ENCODE results near the gene KIAA0930.

The KIAA0930 gene

DNA sequence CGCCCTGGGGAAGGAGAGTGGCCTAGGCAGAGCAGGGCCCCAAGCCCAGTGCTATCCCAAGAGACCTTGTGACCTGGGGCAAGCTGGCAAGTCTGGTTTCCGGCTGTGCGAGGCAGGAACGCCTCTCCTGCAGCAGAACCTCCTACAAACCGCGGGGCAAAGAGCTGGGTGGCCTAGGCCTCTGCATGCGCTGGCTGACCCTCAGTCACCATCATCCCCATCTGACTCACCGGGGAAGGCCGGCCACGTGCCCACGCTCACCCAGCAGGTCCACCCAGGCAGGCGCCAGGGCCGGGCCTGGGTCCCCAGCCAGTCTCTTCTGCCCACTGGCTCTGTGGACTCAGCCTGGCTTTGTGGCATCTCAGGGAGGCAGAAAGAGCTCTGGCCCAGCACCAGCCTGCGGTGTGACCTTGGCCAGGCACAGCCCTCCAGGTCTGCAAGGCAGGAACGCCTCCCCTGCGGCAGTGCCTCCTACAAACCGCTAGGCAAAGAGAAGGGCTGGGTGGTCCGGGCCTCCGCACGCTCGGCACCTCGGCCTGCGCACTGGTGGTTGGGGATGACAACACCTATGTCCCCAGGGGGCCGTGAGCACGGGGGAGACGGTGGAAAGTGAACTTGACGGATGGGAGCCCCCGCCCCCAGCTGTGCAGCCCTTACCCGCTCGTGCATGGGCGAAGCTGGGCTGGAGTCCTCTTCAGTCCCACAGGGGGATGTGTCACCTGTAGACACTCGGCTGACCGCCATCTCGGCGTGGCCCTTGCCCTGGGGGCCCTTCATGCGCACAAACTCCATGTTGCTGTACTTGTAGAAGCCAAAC lies 38.2 kb downstream of the KIAA0930 start:
- Histone ChIP-seq H3K36me3 (ENCODE audit: control insufficient read depth in 1 of 2, insufficient read depth in 2 of 2, low read length in 2 of 2) (peaks cover 19 to 72% of the 10 kb centered on the region in 2 donors), H3K9me3 (ENCODE audit: control insufficient read depth in 1 of 2, low read length in 2 of 2) (no peaks in the 10 kb centered on the region), H3K27me3 (ENCODE audit: control insufficient read depth in 1 of 2, insufficient read depth in 2 of 2, low read length in 2 of 2) (no peaks in the 10 kb centered on the region), H3K9ac (ENCODE audit: low read depth in 1 of 2, low read length in 2 of 2) (no peak overlapping the region), H3K4me3 (ENCODE audit: low read depth in 1 of 2, low read length in 2 of 2) (no peak overlapping the region), H3K4me1 (ENCODE audit: control insufficient read depth in 1 of 2, insufficient read depth in 2 of 2, low read length in 2 of 2) (no peaks in the 10 kb centered on the region), H3K27ac (ENCODE audit: low read depth, low read length) (no peak overlapping the region)

DNA sequence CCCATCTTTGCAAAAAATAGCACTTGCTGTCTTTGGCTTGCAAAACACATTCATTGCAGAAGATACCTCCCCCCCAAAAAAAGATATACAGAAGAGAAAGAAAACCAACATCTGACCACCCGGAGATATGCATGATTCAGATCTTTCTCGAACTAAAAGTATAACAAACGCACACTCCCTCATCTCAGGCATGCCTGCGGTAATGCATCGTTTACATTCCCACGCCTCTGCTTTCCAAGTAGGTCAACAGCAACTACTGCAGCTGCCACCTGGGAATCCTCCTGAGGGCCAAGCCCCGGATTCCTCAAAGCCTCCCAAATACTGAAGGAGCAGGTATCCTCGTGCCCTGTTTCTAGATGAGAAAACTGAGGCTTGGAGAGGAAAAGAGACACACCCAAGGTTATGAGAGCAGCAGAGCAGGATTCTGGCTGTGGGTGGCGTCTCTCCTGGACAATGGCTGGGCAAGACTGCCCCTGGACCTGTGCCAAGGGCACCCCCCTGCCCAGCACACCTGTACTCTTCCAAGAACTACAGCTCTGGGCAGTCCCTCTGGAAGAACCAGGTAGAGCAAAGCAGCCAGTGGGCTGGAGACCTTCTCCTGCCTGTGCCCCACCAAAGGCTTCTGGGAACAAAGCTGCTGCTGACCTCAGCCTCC lies 38.9 kb downstream of the KIAA0930 start:
- Histone ChIP-seq H3K4me1 (ENCODE audit: control insufficient read depth in 1 of 2, insufficient read depth in 2 of 2, low read length in 2 of 2) (no peaks in the 10 kb centered on the region), H3K36me3 (ENCODE audit: control insufficient read depth in 1 of 2, insufficient read depth in 2 of 2, low read length in 2 of 2) (peaks cover 19 to 79% of the 10 kb centered on the region in 2 donors), H3K9ac (ENCODE audit: low read depth in 1 of 2, low read length in 2 of 2) (no peak overlapping the region), H3K27ac (ENCODE audit: low read depth, low read length) (no peak overlapping the region), H3K4me3 (ENCODE audit: low read depth in 1 of 2, low read length in 2 of 2) (no peak overlapping the region), H3K27me3 (ENCODE audit: control insufficient read depth in 1 of 2, insufficient read depth in 2 of 2, low read length in 2 of 2) (no peaks in the 10 kb centered on the region), H3K9me3 (ENCODE audit: control insufficient read depth in 1 of 2, low read length in 2 of 2) (no peaks in the 10 kb centered on the region)

DNA sequence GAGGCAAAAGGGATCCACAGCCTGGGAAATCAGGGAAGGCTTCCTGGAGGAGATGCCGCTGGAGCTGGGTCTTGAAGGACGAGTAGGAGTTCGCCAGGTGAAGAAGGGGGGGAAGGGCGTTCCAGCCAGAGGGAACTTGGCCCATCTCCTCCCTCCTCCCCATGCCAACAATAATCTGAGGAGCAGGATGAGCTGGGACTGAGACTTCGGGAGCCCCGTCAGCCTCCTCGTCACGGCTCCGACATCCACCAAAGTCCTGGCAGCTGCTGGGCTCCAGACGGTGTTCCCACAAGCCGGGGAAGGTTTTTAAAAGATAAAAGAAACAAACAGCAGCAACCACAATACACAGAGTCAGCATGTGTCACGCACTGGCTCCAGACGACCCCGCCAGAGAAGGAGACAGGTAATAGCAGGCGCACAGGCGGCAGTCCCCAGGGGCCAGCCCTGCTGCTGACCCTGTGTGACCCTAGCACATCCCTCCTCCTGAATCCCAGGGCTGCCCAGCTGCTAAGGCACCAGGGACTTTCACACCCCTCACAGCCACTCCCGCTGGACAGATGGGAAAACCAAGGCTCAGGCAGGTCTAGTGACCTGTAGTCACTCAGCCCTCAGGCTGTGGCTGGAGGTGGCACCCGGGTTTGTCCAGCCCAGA lies 39.7 kb downstream of the KIAA0930 start:
- Histone ChIP-seq H3K27me3 (ENCODE audit: control insufficient read depth in 1 of 2, insufficient read depth in 2 of 2, low read length in 2 of 2) (no peaks in the 10 kb centered on the region), H3K4me1 (ENCODE audit: control insufficient read depth in 1 of 2, insufficient read depth in 2 of 2, low read length in 2 of 2) (no peaks in the 10 kb centered on the region), H3K27ac (ENCODE audit: low read depth, low read length) (no peak overlapping the region), H3K4me3 (ENCODE audit: low read depth in 1 of 2, low read length in 2 of 2) (no peak overlapping the region), H3K9me3 (ENCODE audit: control insufficient read depth in 1 of 2, low read length in 2 of 2) (no peaks in the 10 kb centered on the region), H3K9ac (ENCODE audit: low read depth in 1 of 2, low read length in 2 of 2) (no peak overlapping the region), H3K36me3 (ENCODE audit: control insufficient read depth in 1 of 2, insufficient read depth in 2 of 2, low read length in 2 of 2) (peaks cover 25 to 86% of the 10 kb centered on the region in 2 donors)

GRCh38 chr22:45200230-45200629 lies 40.5 kb downstream of the KIAA0930 start:
- H3K36me3 ChIP-seq (ENCODE audit: control insufficient read depth in 1 of 2, insufficient read depth in 2 of 2, low read length in 2 of 2): peaks cover 25 to 91% of the 10 kb centered on the region in 2 donors
- H3K4me1 ChIP-seq (ENCODE audit: control insufficient read depth in 1 of 2, insufficient read depth in 2 of 2, low read length in 2 of 2): no peaks in the 10 kb centered on the region
- no peaks in the 10 kb centered on the region for H3K9me3 ChIP-seq (ENCODE audit: control insufficient read depth in 1 of 2, low read length in 2 of 2)
- H3K9ac ChIP-seq (ENCODE audit: low read depth in 1 of 2, low read length in 2 of 2): no peak overlapping the region
- no peak overlapping the region for H3K27ac ChIP-seq (ENCODE audit: low read depth, low read length)
- H3K27me3 ChIP-seq (ENCODE audit: control insufficient read depth in 1 of 2, insufficient read depth in 2 of 2, low read length in 2 of 2): no peaks in the 10 kb centered on the region
- H3K4me3 ChIP-seq (ENCODE audit: low read depth in 1 of 2, low read length in 2 of 2): no peak overlapping the region

DNA sequence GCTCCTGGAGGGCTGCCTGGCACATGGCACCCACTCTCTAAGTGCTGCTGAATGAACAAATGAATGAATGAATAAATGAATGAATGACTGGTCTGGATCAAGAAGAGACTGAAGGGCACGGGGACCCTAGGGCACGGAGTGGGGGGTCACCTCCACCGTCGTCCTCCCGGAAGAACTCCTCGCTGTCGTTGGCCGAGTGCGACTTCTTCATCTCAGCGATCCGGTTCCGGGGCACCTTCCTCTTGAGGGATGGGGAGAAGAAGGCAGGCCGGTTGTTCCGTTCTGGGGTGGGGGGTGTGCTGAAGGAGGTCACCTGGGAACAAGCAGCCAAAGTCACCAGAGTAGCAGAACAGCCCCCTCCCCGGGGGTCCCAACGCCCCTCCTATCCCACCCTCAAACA lies 41.0 kb downstream of the KIAA0930 start:
- no peaks in the 10 kb centered on the region for H3K27me3 ChIP-seq (ENCODE audit: control insufficient read depth in 1 of 2, insufficient read depth in 2 of 2, low read length in 2 of 2)
- no peaks in the 10 kb centered on the region for H3K9me3 ChIP-seq (ENCODE audit: control insufficient read depth in 1 of 2, low read length in 2 of 2)
- H3K4me1 ChIP-seq (ENCODE audit: control insufficient read depth in 1 of 2, insufficient read depth in 2 of 2, low read length in 2 of 2): no peaks in the 10 kb centered on the region
- no peak overlapping the region for H3K27ac ChIP-seq (ENCODE audit: low read depth, low read length)
- H3K4me3 ChIP-seq (ENCODE audit: low read depth in 1 of 2, low read length in 2 of 2): no peak overlapping the region
- H3K9ac ChIP-seq (ENCODE audit: low read depth in 1 of 2, low read length in 2 of 2): no peak overlapping the region
- H3K36me3 ChIP-seq (ENCODE audit: control insufficient read depth in 1 of 2, insufficient read depth in 2 of 2, low read length in 2 of 2): peaks cover 29 to 90% of the 10 kb centered on the region in 2 donors

DNA sequence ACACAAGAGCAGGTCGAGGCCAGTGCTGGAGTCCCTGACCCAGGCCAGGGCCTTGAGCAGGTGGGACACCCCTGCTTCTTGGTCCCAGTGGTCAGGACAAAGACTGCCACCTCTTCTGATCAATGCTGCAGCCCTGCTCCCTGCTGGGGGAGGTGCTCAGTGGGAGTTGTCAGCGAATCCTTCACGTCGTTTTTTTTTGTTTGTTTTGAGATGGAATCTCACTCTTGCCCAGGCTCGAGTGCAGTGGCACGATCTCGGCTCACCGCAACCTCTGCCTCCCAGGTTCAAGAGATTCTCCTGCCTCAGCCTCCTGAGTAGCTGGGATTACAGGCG lies 42.3 kb downstream of the KIAA0930 start:
- peaks cover 33 to 79% of the 10 kb centered on the region in 2 donors for H3K36me3 ChIP-seq (ENCODE audit: control insufficient read depth in 1 of 2, insufficient read depth in 2 of 2, low read length in 2 of 2)
- no peaks in the 10 kb centered on the region for H3K27me3 ChIP-seq (ENCODE audit: control insufficient read depth in 1 of 2, insufficient read depth in 2 of 2, low read length in 2 of 2)
- no peak overlapping the region for H3K27ac ChIP-seq (ENCODE audit: low read depth, low read length)
- H3K4me3 ChIP-seq (ENCODE audit: low read depth in 1 of 2, low read length in 2 of 2): no peak overlapping the region
- no peaks in the 10 kb centered on the region for H3K4me1 ChIP-seq (ENCODE audit: control insufficient read depth in 1 of 2, insufficient read depth in 2 of 2, low read length in 2 of 2)
- H3K9ac ChIP-seq (ENCODE audit: low read depth in 1 of 2, low read length in 2 of 2): no peak overlapping the region
- no peaks in the 10 kb centered on the region for H3K9me3 ChIP-seq (ENCODE audit: control insufficient read depth in 1 of 2, low read length in 2 of 2)

DNA sequence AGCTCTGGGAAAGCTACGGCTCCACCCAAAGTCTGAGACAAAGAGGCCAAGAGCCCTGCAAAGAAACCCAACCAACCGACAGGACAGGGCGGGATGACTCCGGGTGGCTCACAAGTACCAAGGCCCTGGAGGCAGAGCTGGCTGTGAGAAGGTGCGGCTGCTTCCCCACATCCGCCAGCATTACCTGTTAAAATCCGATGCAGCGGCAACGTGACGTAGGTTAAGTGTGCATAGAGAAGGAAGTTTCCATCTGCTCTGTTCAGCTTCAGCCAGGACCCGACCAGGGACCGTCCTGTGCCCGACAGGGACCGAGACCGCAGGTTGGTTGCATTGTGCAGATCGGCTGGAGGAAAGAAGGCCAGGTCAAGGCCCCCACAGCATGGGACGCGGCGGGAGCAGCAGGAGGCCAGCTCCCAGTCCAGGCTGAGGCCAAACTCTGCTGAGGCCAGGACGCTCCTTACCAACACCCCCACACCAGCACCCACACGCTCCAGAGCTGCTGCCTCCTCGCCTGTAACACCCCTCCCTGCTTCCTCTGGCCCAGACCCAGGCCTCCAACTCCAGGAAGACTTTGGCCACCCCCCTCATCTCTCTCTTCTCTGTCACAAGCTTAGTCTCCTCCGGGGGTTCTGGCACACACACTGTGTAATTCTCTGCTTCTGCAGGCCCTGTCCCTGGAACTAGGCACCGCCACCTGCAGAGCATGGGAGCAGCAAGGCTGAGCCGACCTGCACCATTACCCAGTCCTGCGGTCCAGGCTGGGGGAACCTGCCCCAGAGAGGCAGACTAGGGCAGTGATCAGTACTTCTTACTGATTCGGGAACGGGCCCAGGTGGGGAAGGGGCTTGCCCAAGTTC lies 42.9 kb downstream of the KIAA0930 start:
- H3K36me3 ChIP-seq (ENCODE audit: control insufficient read depth in 1 of 2, insufficient read depth in 2 of 2, low read length in 2 of 2): peaks cover 31 to 73% of the 10 kb centered on the region in 2 donors
- H3K4me3 ChIP-seq (ENCODE audit: low read depth in 1 of 2, low read length in 2 of 2): no peak overlapping the region
- no peak overlapping the region for H3K9ac ChIP-seq (ENCODE audit: low read depth in 1 of 2, low read length in 2 of 2)
- no peaks in the 10 kb centered on the region for H3K27me3 ChIP-seq (ENCODE audit: control insufficient read depth in 1 of 2, insufficient read depth in 2 of 2, low read length in 2 of 2)
- no peaks in the 10 kb centered on the region for H3K9me3 ChIP-seq (ENCODE audit: control insufficient read depth in 1 of 2, low read length in 2 of 2)
- no peak overlapping the region for H3K27ac ChIP-seq (ENCODE audit: low read depth, low read length)
- peaks cover 0 to 4% of the 10 kb centered on the region in 2 donors for H3K4me1 ChIP-seq (ENCODE audit: control insufficient read depth in 1 of 2, insufficient read depth in 2 of 2, low read length in 2 of 2)

DNA sequence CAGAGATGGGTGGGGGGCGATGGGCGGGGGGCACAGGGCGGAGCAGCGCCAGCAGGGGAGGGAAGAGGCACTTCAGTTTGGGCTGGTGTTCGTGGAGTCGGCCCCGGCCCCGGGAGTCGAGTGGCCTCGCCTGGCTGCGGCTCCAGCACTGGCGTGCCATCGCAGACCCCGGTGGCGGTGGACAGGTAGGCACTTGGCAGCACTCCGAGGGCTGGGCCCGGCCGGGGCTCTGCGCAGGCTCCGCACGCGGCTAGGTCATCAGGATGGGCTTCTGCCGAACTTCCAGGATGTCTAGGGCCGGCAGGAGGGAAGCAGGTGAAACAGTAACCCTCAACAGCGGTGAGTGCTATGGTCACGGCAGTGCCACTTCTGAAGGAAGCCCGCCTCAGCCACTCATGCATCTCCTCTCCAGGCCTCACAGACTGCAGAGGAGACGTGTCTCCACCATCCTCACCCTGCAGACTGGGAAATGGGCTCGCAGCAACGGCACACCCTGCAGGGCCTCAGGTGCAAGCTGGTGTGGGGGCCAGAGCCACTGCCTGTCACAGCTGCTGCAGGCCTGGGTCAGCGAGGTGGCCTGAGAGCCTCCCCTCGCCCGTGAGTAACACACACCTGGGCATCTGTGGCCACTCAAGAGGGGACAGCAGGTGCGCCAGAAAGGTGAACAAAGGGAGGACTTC lies 43.6 kb downstream of the KIAA0930 start:
- H3K36me3 ChIP-seq (ENCODE audit: control insufficient read depth in 1 of 2, insufficient read depth in 2 of 2, low read length in 2 of 2): peaks cover 28 to 66% of the 10 kb centered on the region in 2 donors
- H3K27me3 ChIP-seq (ENCODE audit: control insufficient read depth in 1 of 2, insufficient read depth in 2 of 2, low read length in 2 of 2): no peaks in the 10 kb centered on the region
- peaks cover 0 to 4% of the 10 kb centered on the region in 2 donors for H3K4me1 ChIP-seq (ENCODE audit: control insufficient read depth in 1 of 2, insufficient read depth in 2 of 2, low read length in 2 of 2)
- no peak overlapping the region for H3K4me3 ChIP-seq (ENCODE audit: low read depth in 1 of 2, low read length in 2 of 2)
- no peak overlapping the region for H3K27ac ChIP-seq (ENCODE audit: low read depth, low read length)
- H3K9me3 ChIP-seq (ENCODE audit: control insufficient read depth in 1 of 2, low read length in 2 of 2): no peaks in the 10 kb centered on the region
- no peak overlapping the region for H3K9ac ChIP-seq (ENCODE audit: low read depth in 1 of 2, low read length in 2 of 2)

GRCh38 chr22:45196308-45196707 lies 44.4 kb downstream of the KIAA0930 start:
- Histone ChIP-seq H3K27ac (ENCODE audit: low read depth, low read length) (no peak overlapping the region), H3K9ac (ENCODE audit: low read depth in 1 of 2, low read length in 2 of 2) (no peak overlapping the region), H3K4me1 (ENCODE audit: control insufficient read depth in 1 of 2, insufficient read depth in 2 of 2, low read length in 2 of 2) (peaks cover 0 to 4% of the 10 kb centered on the region in 2 donors), H3K36me3 (ENCODE audit: control insufficient read depth in 1 of 2, insufficient read depth in 2 of 2, low read length in 2 of 2) (peaks cover 28 to 60% of the 10 kb centered on the region in 2 donors), H3K4me3 (ENCODE audit: low read depth in 1 of 2, low read length in 2 of 2) (no peak overlapping the region), H3K9me3 (ENCODE audit: control insufficient read depth in 1 of 2, low read length in 2 of 2) (no peaks in the 10 kb centered on the region), H3K27me3 (ENCODE audit: control insufficient read depth in 1 of 2, insufficient read depth in 2 of 2, low read length in 2 of 2) (no peaks in the 10 kb centered on the region)
